GM18858 (cell line): Measurements from ENCODE around the gene PTTG2.
"Not testable (repeated sequence)": the region's sequence is repeated elsewhere in the genome, so short reads cannot be mapped to it uniquely, and the experiment has no call there.

Experiments
- ATAC-seq: cut with Tn5 transposase; IDR thresholded peaks from one replicate; pipeline ENCODE4 v1.9.1; 2021; ENCODE audit not compliant: unreplicated experiment

Gene PTTG2

DNA sequence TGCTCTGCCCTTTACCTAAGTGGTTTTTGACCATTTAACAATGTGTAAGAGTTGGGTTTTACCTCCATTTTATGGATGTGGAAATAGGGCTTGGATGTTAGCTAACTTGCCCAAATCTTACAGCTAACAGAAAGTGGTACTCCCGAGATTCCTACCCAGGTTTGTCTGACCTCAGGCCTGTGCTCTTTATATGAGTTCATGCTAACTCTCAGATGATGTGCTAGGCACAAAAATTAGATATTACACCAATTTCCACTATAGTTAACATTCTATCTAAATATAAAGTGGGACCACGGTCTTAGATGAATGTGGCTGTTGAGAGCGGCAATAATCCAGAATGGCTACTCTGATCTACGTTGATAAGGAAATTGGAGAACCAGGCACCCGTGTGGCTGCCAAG is at the start of gene PTTG2:
PTTG2 (plus strand) TSS at position 301 of the 400 bp plus-strand sequence; CDS start at position 338, 37 bp downstream.
- no peak for ATAC-seq

DNA sequence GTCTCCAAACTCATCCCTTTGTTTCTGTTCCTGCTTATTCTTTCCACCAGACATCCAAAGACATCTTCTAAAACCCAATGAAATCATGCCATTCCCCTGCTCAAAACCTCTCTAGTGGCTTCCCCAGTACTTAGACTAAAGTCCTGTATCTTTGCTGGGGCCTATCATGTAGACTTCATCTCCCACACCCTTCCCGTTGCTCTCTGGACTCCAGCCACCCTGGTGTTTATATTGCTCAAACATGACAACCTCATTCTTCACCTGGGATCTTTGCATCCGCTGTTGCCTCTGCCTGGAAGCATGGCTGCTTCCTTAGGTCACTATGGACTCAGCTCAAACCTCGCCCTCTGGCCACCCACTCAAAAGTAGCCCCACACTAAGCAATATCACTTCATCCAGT is 45.7 kb upstream of the PTTG2 start:
- no peak for ATAC-seq

DNA sequence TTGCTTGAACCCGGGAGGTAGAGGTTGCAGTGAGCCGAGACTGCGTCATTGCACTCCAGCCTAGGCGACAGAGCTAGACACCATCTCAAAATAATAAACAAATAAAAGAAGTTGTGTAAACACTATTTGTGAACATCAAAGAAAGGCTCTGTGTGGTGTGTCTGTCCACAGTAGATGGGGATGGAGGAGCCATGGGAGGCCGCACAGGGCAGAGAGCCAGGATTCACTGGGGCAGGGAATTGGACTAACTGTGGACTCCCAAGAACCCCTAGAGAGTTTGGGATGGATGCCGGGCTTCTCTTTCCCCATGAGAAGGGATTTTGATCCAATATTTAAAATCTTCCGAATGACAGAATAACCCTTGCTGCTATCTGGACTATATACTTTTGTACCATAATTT is 42.8 kb upstream of the PTTG2 start:
- no peak for ATAC-seq

DNA sequence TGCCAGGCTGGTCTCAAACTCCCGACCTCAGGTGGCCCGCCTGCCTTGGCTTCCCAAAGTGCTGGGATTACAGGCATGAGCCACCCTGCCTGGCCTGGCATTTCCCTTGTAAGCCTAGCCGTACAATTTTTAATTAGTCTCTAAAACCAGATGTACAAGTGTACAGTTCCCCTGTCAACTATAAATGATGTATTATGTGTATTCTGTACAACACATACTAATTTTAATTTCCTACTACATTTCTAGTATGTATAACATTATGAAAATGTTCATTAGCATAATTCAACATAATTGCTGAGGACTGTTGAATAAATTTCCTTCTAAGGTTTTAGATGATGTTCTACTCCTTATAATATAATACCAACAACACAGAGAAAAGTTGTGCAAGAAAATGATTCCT is 41.5 kb upstream of the PTTG2 start:
- ATAC-seq: no peak

DNA sequence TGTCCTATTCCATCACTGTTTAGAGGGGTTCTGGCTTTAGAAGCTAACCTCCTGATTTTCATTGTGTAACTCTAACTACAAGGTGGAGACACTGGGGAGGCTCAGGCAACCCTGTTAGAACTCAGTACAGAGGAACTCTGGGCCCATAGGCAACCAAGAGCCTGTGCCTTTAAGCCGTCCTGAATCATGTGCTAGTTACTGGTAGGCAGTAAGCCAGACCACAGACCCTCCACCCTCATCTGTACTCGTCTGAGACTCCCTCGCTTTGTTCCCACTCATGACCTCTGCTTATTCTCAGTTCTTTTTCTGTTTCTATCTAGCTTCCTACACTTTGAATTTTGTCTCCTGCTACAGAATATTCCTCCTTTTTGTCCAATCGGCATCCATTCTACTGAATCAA is 37.9 kb upstream of the PTTG2 start:
- ATAC-seq: no peak

DNA sequence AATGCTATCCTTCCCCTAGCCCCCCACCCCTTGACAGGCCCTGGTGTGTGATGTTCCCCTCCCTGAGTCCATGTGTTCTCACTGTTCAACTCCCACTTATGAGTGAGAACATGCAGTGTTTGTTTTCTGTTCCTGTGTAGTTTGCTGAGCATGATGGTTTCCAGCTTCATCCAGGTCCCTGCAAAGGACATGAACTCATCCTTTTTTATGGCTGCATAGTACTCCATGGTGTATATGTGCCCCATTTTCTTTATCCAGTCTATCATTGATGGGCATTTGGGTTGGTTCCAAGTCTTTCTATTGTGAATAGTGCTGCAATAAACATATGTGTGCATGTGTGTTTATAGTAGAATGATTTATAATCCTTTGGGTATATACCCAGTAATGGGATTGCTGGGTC is 37.1 kb upstream of the PTTG2 start:
- not testable (repeated sequence) for ATAC-seq

DNA sequence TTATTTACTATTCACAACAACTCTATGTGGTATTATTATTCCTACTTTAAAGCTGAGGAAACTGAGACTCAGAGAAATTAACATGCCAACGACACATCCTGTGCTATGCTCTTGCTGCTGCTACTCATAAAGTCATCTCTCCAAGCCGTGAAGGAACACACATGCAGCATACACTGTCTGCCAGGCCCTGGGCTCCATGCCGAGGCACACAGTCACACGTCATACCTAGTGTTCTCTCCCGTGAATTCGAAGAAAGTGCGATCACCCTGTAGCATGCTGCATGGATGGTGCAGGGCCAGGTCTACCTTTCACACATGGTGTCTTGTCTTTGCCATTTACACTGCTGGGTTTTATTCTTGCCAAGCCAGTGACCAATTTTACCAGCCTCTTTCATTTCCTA is 35.3 kb upstream of the PTTG2 start:
- ATAC-seq: no peak

DNA sequence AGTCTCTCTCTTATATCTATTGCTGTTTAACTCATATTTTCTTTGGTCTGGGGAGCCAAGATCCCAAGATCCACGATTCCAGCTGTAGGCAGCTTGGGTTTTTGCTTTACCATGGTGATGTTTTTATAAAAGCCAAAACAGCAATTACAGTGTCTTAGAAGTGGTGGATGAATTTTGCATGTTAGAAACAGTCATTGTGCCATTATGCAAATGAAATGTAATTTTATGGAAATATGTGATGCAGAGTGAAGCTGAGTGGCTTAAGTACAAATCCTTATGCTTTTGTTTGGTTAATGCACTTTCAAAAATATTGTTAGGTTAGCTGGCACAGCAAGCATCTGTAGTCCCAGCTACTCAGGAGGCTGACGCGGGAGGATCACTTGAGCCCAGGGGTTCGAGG is 32.8 kb upstream of the PTTG2 start:
- ATAC-seq: no peak

DNA sequence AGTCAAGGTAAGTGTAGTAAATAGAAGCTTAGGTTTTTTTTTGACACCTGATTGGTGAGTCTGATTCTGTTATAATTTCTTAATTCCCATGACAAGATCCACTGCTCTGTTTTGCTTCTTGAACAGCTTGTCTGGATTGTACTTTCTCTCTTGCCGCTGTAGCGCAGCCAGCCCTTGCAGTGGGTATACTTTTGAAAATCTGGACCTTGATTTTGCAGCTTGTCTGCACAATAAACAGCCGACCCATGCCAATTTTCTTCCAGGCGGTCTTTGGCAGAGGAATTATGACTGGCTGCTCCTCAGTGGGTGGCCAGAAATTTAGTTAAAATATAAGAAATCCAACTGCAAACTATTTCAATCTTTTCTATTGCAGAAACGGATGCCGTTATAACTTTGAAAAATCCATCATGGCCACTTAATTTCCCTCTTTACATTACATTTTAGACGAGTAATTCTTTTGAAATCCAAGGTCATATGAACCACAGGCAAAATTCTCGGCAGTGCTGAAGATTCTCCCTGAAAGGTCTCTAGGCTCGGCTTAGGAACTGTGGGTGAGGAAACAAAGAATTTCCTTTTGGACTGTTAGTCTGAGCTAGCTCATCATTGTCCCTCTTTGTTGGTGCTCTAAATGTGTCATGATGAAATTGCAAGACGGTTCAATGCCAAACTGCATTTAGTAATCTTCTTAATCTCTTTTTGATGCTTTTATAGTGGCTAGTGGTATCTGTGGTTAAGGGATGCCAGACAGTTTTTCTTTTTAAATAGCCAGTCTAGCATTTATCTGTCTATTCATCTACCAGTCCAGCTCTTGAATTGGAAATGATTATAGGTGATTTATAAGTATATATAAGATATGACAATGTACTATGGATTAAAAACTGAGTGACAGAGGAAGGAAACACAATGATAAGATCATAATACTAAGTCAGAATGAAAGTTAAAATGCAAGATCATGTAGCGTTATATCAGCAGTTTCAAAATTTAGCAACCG is 31.5 kb upstream of the PTTG2 start:
- no peak for ATAC-seq

DNA sequence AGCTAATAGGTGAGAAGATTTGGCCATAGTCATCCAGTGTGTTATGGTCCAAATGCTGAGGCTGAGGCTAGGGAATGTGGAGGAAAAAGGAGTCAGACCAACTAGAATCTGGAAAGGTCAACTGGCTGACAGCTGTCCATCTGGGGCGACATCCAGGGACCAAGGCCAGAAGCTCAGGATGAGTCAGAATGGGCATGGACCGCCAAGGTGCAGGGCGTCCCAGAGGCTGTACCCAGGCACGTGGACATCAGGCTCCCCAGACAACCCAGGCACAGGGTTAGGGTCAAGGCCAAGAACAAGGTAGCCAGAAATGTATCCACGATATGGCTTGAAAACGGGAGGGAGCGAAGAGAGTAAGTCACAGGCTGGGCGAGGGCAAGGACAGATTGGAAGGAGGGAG is 26.1 kb upstream of the PTTG2 start:
- no peak for ATAC-seq

DNA sequence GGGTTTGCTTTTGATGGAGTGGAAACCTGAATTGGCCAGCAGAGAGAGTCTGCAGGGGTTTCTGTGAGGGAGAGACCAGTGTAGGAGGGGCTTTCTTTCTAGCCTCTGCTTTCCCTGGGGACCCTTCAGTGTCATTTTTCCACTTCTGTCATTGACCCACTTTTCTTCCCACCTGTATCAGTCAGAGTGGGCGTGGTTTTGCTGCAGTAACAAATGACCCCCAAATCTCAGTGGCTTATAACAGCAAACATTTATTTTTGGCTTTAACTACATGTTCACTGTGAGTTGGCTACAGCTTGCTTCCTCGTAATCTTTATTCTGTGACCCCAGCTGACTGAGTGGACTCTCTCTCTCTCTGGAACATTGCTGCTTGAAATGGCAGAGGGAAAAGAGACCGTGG is 25.6 kb upstream of the PTTG2 start:
- ATAC-seq: no peak

DNA sequence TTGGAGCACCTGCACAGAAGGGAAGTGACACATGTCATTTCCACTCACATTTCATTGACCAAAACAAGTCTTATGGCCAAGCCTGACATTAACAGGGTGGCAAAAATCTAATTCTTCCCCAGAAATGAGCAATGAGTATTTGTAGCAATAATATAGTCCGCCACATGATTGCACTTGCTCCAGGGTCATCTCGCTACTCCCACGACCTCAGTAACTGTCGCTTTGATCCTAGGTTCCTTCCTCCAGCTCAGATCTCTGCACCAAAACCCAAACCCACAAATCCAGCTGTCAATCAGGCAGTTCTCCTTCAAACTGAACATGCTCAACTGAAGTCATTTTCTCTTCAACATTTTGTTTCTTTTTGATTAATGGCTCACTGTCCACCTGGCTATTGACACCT is 25.2 kb upstream of the PTTG2 start:
- no peak for ATAC-seq

DNA sequence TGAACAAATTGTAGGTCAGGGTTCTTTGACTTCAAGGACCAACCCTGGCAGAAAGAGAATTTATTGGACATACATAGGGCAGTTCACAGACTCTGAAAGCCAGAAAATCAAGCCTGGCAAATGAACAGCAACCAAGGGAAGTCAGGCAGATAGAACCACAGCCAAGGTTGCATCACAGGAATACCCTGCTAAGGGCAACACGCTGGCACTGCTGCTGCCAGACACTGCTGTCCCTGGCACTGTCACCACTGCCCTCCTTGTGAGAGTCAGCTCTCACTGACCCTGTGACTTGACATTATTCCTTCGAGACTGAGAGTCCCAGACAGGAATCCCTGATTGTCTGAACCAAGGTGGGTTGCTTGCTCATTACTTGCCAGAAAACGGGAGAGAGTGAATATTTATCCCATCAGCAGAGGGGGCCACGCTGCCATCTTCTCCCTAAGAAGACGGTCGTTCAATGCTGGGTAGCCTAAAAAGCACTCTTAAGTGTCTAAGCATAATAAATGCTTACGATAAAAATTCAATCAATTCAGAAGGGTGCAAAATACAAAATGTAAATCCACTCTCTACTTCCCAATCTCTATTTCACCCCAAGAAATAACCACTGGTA is 23.2 kb upstream of the PTTG2 start:
- ATAC-seq: no peak

DNA sequence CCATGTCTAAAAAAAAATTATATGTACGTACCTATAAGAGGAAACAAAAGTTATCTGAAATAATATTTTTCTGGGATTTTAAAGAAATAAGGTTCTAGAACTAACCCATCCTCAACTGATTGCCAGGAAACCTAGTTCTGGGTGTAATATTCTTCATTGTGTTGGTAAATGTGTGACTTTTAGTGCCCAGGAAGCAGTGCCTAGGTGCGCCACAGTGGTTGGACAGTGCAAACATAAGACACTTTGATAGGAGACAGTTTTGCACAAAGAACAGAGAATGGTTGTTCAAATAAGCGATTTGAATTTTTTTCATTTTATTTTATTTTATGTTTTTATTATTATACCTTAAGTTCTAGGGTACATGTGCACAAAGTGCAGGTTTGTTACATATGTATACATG is 22.0 kb upstream of the PTTG2 start:
- no peak for ATAC-seq

DNA sequence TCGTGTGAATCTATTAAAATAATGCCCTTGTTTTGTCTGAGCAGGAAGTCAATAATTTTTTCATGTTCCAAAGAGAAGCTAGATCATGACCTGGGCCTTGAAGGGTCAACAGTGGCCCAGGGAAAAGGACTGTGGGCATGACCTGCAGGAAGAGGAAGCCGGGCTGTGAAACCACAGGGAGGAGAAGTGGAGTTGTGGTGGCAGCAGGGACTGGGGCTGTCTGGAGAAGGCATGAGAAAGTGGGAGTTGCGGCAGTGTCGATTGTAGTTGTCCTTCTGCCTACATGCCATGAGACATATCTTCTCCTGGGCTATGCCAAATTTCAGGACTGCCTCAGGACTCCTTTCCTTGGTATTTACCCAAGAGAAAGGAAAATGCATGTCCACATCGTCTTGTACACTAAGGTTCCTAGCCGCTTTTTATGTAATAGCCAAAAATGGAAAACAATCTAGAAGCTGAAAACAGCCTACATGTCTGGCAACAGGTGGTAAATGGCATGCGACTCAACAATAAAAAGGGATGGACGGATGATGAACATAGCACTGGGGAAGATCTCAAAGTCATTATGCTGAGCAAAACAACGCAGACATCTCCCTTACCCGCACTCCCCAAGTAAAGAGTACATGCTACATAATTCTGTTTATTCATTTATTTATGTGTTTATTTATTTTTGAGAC is 13.6 kb upstream of the PTTG2 start:
- no peak for ATAC-seq

DNA sequence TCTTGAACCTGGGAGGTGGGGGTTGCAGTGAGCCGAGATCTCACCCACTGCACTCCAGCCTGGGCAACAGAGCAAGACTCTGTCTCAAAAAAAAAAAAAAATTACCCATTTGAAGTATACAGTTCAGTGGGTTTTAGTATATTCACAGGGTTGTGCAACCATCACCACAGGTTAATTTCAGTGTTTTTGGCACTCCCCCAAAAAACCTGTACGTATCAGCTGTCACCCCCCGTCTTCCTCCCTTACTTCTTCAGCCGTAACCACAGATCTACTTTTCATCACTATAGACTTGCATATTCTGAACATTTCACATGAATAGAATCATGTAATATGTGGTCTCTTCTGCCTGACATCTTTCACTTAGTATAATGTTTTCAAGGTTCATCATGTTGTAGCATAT is 11.7 kb upstream of the PTTG2 start:
- peak; percentile 46 for ATAC-seq

DNA sequence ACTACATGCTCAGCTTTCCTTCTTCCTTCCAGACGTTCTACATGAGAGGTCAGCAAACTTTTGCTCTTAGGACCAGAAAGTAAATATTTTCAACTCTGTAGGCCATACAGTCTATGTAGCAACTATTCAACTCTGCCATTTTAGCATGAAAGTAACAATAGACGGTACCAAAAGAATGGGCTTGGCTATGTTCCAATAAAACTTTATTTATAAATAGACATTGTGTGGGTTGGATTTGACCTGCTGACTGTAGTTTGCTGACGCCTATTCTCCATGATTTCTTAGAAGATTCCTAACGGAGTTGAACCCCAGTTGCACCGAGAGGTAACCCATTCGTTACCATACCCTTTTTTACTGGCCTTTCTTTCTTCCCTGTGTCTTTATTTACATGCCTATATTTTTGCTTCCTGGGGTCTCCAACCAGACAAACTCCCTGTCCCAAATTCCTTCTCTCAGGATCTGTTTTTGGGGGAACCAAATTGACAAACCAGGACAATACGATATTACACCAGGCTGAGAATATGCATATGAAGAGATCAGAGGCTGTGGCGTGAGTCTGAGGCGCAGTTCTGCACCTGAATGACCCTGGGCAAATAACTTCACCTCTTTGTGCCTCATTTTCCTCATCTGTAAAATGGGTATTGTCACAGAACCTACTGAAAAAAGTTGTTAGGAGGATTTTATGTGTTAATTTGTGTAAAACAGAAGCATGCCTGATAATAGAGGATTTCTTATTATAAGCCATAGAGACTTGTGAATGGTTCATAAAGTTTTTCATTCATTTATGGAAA is 10.4 kb upstream of the PTTG2 start:
- ATAC-seq: no peak

DNA sequence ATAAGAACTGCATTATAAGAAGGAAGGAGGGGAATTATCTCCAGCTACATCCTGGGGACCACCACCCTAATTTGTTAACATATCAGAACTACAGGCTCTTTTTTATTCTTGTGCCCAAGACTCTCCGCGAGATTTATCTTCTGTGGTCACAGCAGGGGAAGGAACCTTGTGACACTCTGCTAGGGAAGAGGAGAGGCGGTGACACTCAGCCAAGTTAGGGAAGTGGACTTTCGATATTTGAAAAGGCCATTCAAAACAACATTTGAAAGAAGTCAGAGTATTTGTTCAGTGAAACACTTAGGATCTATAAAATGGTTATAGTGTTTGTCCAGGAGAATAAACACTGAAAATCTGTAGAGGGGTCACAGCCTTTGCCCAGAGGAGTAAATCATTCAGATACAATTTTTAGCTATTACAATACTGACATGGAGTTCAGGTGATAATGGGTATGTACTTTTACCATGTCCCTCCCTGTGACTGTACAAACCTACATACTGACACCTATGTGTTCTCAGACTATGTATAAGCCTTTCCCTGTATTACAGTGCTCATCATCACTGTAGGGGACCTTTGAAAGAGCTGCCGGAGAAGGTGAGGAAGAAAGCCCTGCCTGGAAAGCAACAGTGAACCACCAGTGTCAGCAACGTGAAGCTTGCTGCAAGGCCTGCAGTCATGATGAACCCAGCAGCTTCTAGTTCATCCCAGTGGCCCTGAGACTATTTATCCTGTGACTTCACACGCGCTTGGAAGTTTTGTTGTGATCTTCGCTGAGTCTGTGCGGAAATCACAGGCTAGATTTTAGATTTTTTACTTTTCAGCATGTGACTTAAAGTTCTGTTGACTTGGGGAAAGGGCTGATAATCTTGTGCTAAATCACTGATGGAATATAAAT is 8.5 kb upstream of the PTTG2 start:
- ATAC-seq: no peak

DNA sequence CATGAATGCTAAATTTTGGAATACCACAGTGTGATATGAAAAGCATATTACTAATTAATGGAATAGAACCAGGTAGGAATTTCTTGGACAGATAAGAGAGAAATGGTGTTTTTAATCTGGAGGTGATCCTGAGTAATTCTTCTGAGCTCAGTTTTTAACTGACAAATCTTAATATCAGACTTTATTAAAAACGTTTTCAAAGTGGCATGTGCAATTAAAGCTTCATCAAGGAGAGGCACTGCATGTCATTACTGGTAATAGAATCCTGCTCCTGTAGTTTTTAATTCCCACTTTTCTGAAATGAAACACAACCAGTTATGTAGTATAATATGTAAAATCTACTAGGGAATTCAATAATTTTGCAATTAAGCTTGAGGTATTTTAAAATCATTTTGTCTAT is 7.0 kb upstream of the PTTG2 start:
- ATAC-seq: no peak
